ENCODE results near the gene E2F6. TPM values are rescaled to one million over a fixed set of nuclear protein-coding genes. Genes with fewer than 3 reads are reported as not detected.

Gene E2F6
- total and polyA plus RNA-seq, 2 experiments from 2014 or later = 11.5 to 15.3 TPM

DNA sequence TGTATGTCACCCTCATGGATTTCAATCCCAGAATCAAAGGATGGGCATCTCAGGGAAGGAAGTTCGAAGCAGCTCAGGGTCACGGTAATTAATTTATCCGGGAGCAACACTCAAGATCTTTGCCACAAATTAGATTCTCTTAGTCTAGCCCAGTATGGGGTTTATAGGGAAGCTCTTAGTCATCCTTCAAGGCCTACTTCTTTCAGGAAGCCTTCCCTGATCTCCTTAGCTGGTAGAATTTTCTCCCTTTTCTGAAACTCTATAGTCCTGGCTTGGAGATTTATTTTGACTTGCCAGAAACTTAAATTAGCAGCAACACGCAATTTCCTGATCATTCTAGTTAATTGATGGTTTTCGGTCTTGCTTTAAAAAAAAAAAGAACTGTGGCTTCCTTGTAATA, 47.4 kb upstream of the E2F6 start:
- H3K79me2 ChIP-seq (ENCODE audit: insufficient read depth) = no peaks in the 10 kb centered on the region
- H3K4me1 ChIP-seq (ENCODE audit: insufficient read depth) = no peaks in the 10 kb centered on the region
- no peak overlapping the region for H2AFZ ChIP-seq
- no peak for DNase-seq
- H3K27ac ChIP-seq = no peak overlapping the region
- no peaks in the 10 kb centered on the region for H3K36me3 ChIP-seq (ENCODE audit: low read depth)
- in situ Hi-C loops (cut with MboI) = no loop called here
- H3K9ac ChIP-seq = no peak overlapping the region
- H3F3A ChIP-seq (ENCODE audit: insufficient read depth) = no peaks in the 10 kb centered on the region
- no peaks in the 10 kb centered on the region for H3K9me3 ChIP-seq (ENCODE audit: low read depth)
- TF ChIP-seq EZH2 (IDR thresholded peaks at IDR 0.05; ENCODE audit: insufficient read depth, poor library complexity, severe bottlenecking) (no peak), EZH2phosphoT487 (IDR thresholded peaks at IDR 0.05; ENCODE audit: insufficient read depth, low read depth) (no peak)
- no peak overlapping the region for H3K4me3 ChIP-seq
- no peaks in the 10 kb centered on the region for H4K20me1 ChIP-seq (ENCODE audit: insufficient read depth)
- no peaks in the 10 kb centered on the region for H3K9me2 ChIP-seq (ENCODE audit: insufficient read depth)
- no peak overlapping the region for H3K4me2 ChIP-seq (ENCODE audit: unreplicated experiment)
- 65 to 77% methylated on average over 5 of the region's 5 CpGs for WGBS, 2 experiments (ENCODE audit: low coverage in 1 of 2, low lambda C conversion rate in 2 of 2, missing lambda C conversion rate in 2 of 2)
- H3K27me3 ChIP-seq (replicated peaks; ENCODE audit: insufficient read depth) = peaks cover 23% of the 10 kb centered on the region

DNA sequence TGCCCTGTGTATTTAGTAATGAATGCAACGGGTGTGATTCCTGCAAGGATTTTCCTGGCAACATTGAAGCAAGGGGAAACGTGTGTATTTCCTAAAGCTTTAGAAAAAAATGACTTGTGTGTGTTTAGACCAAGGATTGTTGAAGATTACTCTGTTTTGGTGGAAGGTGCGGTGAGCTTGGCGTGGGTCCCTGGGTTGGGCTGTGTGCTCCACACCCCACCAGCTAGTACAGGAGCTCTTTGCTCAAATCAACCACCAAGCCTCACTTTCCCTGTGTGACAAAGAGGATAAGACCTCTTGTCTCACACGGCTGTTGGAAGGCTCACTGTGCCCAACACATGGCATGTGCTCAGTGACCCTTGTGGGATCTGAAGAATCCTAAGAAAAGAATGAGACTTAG, 46.5 kb upstream of the E2F6 start:
- H2AFZ ChIP-seq = no peak overlapping the region
- no peak for TF ChIP-seq EZH2phosphoT487 (IDR thresholded peaks at IDR 0.05; ENCODE audit: insufficient read depth, low read depth)
- no peak for TF ChIP-seq EZH2 (IDR thresholded peaks at IDR 0.05; ENCODE audit: insufficient read depth, poor library complexity, severe bottlenecking)
- no peak overlapping the region for H3K27ac ChIP-seq
- H3F3A ChIP-seq (ENCODE audit: insufficient read depth) = no peaks in the 10 kb centered on the region
- H3K4me1 ChIP-seq (ENCODE audit: insufficient read depth) = no peaks in the 10 kb centered on the region
- DNase-seq = no peak
- WGBS, 2 experiments (ENCODE audit: low coverage in 1 of 2, low lambda C conversion rate in 2 of 2, missing lambda C conversion rate in 2 of 2) = 47 to 49% methylated on average over 5 of the region's 5 CpGs
- in situ Hi-C loops (cut with MboI) = no loop called here
- H3K9ac ChIP-seq = no peak overlapping the region
- H4K20me1 ChIP-seq (ENCODE audit: insufficient read depth) = no peaks in the 10 kb centered on the region
- no peaks in the 10 kb centered on the region for H3K79me2 ChIP-seq (ENCODE audit: insufficient read depth)
- H3K36me3 ChIP-seq (ENCODE audit: low read depth) = no peaks in the 10 kb centered on the region
- no peak overlapping the region for H3K4me3 ChIP-seq
- no peaks in the 10 kb centered on the region for H3K9me2 ChIP-seq (ENCODE audit: insufficient read depth)
- H3K9me3 ChIP-seq (ENCODE audit: low read depth) = no peaks in the 10 kb centered on the region
- peaks cover 23% of the 10 kb centered on the region for H3K27me3 ChIP-seq (replicated peaks; ENCODE audit: insufficient read depth)
- H3K4me2 ChIP-seq (ENCODE audit: unreplicated experiment) = no peak overlapping the region

DNA sequence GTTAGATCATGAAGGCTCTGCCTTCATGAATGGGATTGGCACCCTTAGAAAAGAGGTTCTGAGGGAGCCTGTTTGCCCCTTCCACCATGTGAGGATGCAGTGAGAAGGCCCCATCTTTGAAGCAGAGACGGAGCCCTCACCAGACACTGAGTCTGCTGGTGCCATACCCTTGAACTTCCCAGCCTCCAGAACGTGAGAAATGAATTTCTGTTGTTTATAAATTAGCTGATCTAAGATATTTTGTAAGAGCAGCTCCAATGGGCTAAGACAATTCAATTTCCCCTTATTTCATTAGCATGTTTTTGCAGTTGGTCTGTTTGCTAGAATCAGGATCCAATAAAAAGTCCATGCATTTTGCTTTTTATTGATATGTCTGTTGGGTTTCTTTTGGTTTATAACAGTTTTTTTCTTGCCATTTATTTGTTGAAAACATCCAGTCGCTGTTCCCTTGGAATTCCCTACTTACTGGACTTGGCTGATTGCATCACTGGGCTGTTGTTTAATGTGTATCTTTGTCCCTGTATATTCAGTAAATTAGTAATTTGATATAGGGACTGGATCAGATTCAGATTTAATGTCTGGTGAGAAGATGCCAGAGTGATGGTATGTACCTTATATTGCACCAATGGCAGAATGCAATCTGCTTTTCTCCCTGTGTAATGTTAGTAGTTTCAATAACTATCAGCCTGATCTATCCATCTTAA, 43.8 kb upstream of the E2F6 start:
- H3F3A ChIP-seq (ENCODE audit: insufficient read depth) = no peaks in the 10 kb centered on the region
- no peak overlapping the region for H3K4me2 ChIP-seq (ENCODE audit: unreplicated experiment)
- H3K4me1 ChIP-seq (ENCODE audit: insufficient read depth) = no peaks in the 10 kb centered on the region
- no peak for TF ChIP-seq EZH2phosphoT487 (IDR thresholded peaks at IDR 0.05; ENCODE audit: insufficient read depth, low read depth)
- TF ChIP-seq EZH2 (IDR thresholded peaks at IDR 0.05; ENCODE audit: insufficient read depth, poor library complexity, severe bottlenecking) = no peak
- H3K9ac ChIP-seq = no peak overlapping the region
- 33 to 40% methylated on average over 3 of the region's 3 CpGs for WGBS, 2 experiments (ENCODE audit: low coverage in 1 of 2, low lambda C conversion rate in 2 of 2, missing lambda C conversion rate in 2 of 2)
- DNase-seq = no peak
- no peaks in the 10 kb centered on the region for H3K79me2 ChIP-seq (ENCODE audit: insufficient read depth)
- H3K36me3 ChIP-seq (ENCODE audit: low read depth) = no peaks in the 10 kb centered on the region
- no peaks in the 10 kb centered on the region for H3K9me2 ChIP-seq (ENCODE audit: insufficient read depth)
- H3K27me3 ChIP-seq (replicated peaks; ENCODE audit: insufficient read depth) = peaks cover 16% of the 10 kb centered on the region; the same call in 1 of the 2 replicates
- in situ Hi-C loops (cut with MboI) = no loop called here
- no peak overlapping the region for H2AFZ ChIP-seq
- H3K4me3 ChIP-seq = no peak overlapping the region
- H3K27ac ChIP-seq = no peak overlapping the region
- no peaks in the 10 kb centered on the region for H3K9me3 ChIP-seq (ENCODE audit: low read depth)
- no peaks in the 10 kb centered on the region for H4K20me1 ChIP-seq (ENCODE audit: insufficient read depth)

DNA sequence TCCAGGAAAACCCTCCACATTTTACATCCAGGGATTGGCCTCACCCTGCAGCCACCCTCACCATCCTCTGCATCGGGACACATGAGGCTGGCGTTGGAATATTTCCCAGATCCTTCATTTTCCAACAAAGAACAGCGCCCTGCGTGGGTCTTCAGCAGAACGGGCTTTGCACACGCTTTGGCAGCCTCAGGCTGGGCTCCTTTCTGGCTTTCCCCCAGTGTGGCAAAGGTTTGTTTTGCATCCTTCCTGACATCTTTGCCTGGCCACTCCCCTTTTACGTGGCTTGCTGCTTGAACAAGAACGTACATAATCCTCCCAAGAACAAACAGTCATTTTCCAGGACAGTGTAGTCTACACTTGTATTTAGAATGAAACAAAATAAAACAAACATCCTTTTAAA, 42.3 kb upstream of the E2F6 start:
- Histone ChIP-seq H3K9ac (no peak overlapping the region), H3F3A (ENCODE audit: insufficient read depth) (no peaks in the 10 kb centered on the region), H3K4me3 (no peak overlapping the region), H3K79me2 (ENCODE audit: insufficient read depth) (no peaks in the 10 kb centered on the region), H3K36me3 (ENCODE audit: low read depth) (no peaks in the 10 kb centered on the region), H3K9me3 (ENCODE audit: low read depth) (no peaks in the 10 kb centered on the region), H3K27ac (no peak overlapping the region), H4K20me1 (ENCODE audit: insufficient read depth) (no peaks in the 10 kb centered on the region), H3K4me2 (ENCODE audit: unreplicated experiment) (no peak overlapping the region), H3K4me1 (ENCODE audit: insufficient read depth) (no peaks in the 10 kb centered on the region), H3K9me2 (ENCODE audit: insufficient read depth) (no peaks in the 10 kb centered on the region), H3K27me3 (replicated peaks; ENCODE audit: insufficient read depth) (peaks cover 16% of the 10 kb centered on the region; the same call in 1 of the 2 replicates), H2AFZ (no peak overlapping the region)
- DNase-seq = no peak
- TF ChIP-seq EZH2phosphoT487 (IDR thresholded peaks at IDR 0.05; ENCODE audit: insufficient read depth, low read depth) (no peak), EZH2 (IDR thresholded peaks at IDR 0.05; ENCODE audit: insufficient read depth, poor library complexity, severe bottlenecking) (no peak)
- 62 to 69% methylated on average over 8 of the region's 8 CpGs for WGBS, 2 experiments (ENCODE audit: low coverage in 1 of 2, low lambda C conversion rate in 2 of 2, missing lambda C conversion rate in 2 of 2)
- in situ Hi-C loops (cut with MboI) = no loop called here
